BE2C (cell line): ENCODE measurements around the gene STAC2.

ENCODE experiments used
- DNase-seq: peaks from one replicate; pipeline ENCODE4 v3.0.0-alpha.2; 2020
- H3K27me3 ChIP-seq: fragments of 250-450 bp; sonication (Bioruptor Pico); 2 replicates; pipeline ENCODE4 v1.5.1; 2020; ENCODE audit warnings: mild to moderate bottlenecking
- H3K36me3 ChIP-seq: fragments of 250-450 bp; sonication (Bioruptor Pico); 2 replicates; pipeline ENCODE4 v1.5.1; 2020; ENCODE audit warnings: mild to moderate bottlenecking
- H3K4me1 ChIP-seq: fragments of 250-450 bp; sonication (Bioruptor Pico); 2 replicates; pipeline ENCODE4 v1.5.1; 2020
- H3K4me3 ChIP-seq: 2 replicates; pipeline ENCODE4 v1.5.1; 2011; ENCODE audit warnings: low read depth, low read length
- H3K9me3 ChIP-seq: fragments of 250-450 bp; sonication (Bioruptor Pico); 2 replicates; pipeline ENCODE4 v1.5.1; 2020
- CTCF ChIP-seq: IDR thresholded peaks from 2 replicates; pipeline ENCODE4 v1.5.1; 2012; ENCODE audit warnings: mild to moderate bottlenecking, low read depth, low read length

Gene STAC2

DNA sequence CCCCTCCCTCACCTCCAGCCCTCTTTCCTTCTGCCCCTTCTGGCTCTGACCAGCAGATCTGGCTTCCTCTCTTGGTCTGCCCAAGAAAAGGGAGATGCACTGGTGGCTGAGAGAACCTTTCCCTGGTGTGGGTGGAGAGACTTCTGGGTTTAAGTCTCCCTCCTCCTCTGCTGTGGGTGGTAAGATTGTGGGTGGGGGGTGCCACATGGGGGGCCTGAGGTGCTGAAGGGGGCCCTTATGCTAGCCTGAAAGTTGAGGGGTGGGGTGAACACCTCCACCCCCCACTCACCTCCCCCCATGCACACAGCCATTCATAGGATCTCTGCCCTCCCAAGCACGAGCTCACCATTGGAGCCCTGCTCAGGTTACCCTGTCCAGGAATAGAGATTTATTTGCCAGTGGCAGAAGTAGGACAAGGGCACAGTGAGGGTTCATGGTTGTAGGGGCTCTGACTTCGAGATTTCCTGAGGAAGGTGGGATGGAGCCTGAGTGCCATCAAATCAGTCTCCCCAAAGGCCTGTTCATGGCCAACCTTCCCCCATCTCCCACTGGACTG, 1.7 kb upstream of the STAC2 start:
- peaks cover 17% of the 10 kb centered on the region for H3K27me3 ChIP-seq
- H3K4me1 ChIP-seq, result peaks cover 23% of the 10 kb centered on the region
- H3K4me3 ChIP-seq, result no peak overlapping the region
- H3K36me3 ChIP-seq, result no peaks in the 10 kb centered on the region
- DNase-seq, result no peak
- no peaks in the 10 kb centered on the region for H3K9me3 ChIP-seq
- TF ChIP-seq CTCF, result no peak

GRCh38 chr17:39225959-39226683, 376 bp upstream of the STAC2 start:
- no peaks in the 10 kb centered on the region for H3K36me3 ChIP-seq

GRCh38 chr17:39224778-39225307, 902 bp downstream of the STAC2 start:
- Histone ChIP-seq H3K27me3 (peaks cover 17% of the 10 kb centered on the region), H3K9me3 (no peaks in the 10 kb centered on the region), H3K4me1 (peaks cover 6% of the 10 kb centered on the region; the same call in 1 of the 2 replicates), H3K36me3 (no peaks in the 10 kb centered on the region), H3K4me3 (peak overlapping the region; percentile 46)
- DNase-seq, result no peak
- no peak for TF ChIP-seq CTCF

More at GRCh38 chr17:39225959-39226683, 376 bp upstream of the STAC2 start:
- Histone ChIP-seq H3K9me3 (no peaks in the 10 kb centered on the region), H3K4me1 (peaks cover 12% of the 10 kb centered on the region), H3K4me3 (peak overlapping the region; percentile 27; the same call in 1 of the 2 replicates), H3K27me3 (peaks cover 17% of the 10 kb centered on the region)
- no peak for TF ChIP-seq CTCF
- peak; percentile 97 for DNase-seq

GRCh38 chr17:39223907-39224777, 1.6 kb downstream of the STAC2 start:
- H3K27me3 ChIP-seq, result peaks cover 17% of the 10 kb centered on the region
- no peaks in the 10 kb centered on the region for H3K9me3 ChIP-seq
- TF ChIP-seq CTCF, result no peak
- no peaks in the 10 kb centered on the region for H3K36me3 ChIP-seq
- peak overlapping the region; percentile 12 for H3K4me3 ChIP-seq
- peaks cover 2% of the 10 kb centered on the region; the same call in 1 of the 2 replicates for H3K4me1 ChIP-seq
- no peak for DNase-seq

DNA sequence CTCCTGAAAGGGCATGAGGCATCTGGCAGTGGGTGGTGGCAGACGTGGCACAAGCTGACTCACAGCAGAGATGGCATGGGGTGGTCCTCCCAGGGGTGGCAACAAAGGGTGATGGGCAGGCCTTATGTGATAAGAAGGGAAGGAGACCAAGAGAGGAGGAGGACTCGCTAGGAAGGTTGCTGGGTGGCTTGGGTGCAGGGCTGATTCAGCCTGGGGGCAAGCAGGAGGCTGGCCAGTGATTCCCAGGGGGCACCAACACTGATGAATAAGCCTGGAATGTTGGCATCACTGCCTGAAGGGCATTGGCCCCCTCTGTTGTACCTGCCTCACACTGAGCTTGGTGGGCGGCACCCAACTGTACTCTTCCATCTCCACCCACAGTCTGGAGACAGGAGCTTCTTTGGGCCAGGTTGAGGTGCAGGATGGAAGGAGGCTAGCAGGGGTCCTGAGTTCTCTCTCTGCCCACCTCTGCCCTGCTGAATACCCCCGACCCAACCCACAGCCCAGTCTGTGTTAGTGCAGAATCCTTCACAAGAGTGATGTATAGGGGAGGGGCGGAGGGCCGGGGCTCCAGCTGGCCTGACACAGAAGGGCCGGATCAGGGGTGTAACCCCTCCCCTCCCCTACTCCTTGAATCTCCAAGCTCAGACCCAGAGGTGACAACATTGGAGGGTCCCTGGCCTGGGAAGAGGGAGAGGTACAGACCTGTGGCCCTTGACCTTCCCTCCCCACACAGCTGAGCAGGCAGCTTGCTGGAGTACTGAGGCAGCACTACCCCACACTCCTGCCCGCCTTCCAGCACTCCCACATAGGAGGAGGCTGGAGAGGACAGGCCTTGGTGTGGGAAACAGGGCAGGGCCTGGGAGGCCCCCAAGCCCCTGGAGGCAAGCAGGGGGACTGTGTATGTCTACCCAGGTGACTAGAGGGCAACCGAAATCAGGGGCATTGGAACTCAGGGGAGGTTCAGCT, 2.6 kb downstream of the STAC2 start:
- TF ChIP-seq CTCF, result no peak
- Histone ChIP-seq H3K4me1 (no peaks in the 10 kb centered on the region; the same call in 1 of the 2 replicates), H3K36me3 (no peaks in the 10 kb centered on the region), H3K9me3 (no peaks in the 10 kb centered on the region), H3K27me3 (peaks cover 17% of the 10 kb centered on the region), H3K4me3 (no peak overlapping the region)
- no peak for DNase-seq
